ENCODE data around the gene HDAC4.
"Not testable (repeated sequence)": the region's sequence is repeated elsewhere in the genome, so short reads cannot be mapped to it uniquely, and the experiment has no call there.

Gene HDAC4

GRCh38 chr2:239400596-239401066, at the start of gene HDAC4:
Gene HDAC4 (minus strand): TSS chr2:239401020. CDS start chr2:239352699, 48,321 bp downstream.
- Mint-ChIP-seq H3K27me3 (peaks cover 3 to 11% of the 10 kb centered on the region in 2 donors), H3K9me3 (no peaks in the 10 kb centered on the region), H3K4me3 (peak within 1 kb of the TSS; percentile 91 to 98), H3K36me3 (peaks cover 1 to 11% of the 10 kb centered on the region in 2 donors), H3K27ac (peak within 1 kb of the TSS; percentile 100), H3K4me1 (peaks cover 20 to 42% of the 10 kb centered on the region in 2 donors)
- no peak for DNase-seq
- ATAC-seq (replicated peaks): peak; percentile 78 to 83

- ATAC-seq (replicated peaks); DNase-seq; H3K36me3 Mint-ChIP-seq; H3K27ac Mint-ChIP-seq; H3K4me1 Mint-ChIP-seq; H3K4me3 Mint-ChIP-seq: not testable (repeated sequence)
- Mint-ChIP-seq H3K9me3 (peaks cover 18 to 32% of the 10 kb centered on the region in 2 donors), H3K27me3 (peaks cover 19 to 24% of the 10 kb centered on the region in 2 donors)
Observed at GRCh38 chr2:239449468-239449867, 48.6 kb upstream of the HDAC4 start.

DNA sequence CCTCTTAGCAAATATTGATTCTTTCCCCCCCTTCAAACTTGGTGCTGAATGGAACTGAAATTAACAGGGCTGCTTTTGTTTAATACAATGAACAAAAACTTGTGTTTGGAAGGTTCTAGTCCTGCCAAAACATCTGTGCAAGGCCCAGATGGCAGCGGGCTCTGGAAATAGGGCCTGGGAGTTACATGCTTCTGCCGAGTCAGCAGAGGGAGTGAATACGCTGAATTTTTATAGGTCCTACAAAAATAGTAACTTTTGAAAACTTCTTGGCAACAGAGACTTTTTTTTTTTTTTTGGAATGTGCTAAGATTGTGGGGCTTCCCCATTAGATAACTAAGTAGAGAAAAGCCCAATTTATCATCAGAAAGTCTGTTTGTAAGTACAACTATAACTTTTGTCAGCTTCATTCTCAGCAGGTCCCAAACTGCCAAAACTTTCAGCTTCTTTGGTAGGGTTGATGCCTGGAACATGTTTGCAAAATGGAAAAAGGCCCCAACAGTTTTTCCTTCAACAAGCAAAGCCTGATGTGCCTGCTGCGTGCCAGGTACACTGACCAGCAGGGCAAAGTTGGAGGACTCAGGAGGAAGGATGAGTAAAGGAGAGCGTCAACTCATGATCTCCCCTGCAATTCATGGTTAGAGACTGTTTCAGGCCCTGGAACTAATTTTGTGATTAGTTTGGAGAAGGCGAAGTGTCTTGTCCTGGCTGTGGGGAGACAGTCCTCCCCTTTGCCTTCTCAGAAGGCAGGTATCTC, 45.1 kb upstream of the HDAC4 start:
- no peak for ATAC-seq (replicated peaks)
- Mint-ChIP-seq H3K4me3 (no peak overlapping the region), H3K27me3 (peaks cover 50 to 51% of the 10 kb centered on the region in 2 donors), H3K4me1 (peaks cover 2 to 8% of the 10 kb centered on the region in 2 donors), H3K36me3 (no peaks in the 10 kb centered on the region), H3K9me3 (peaks cover 3 to 4% of the 10 kb centered on the region in 2 donors), H3K27ac (no peak overlapping the region)
- DNase-seq: no peak

- DNase-seq (no peak), ATAC-seq (replicated peaks) (no peak)
- no peak overlapping the region for H3K27ac Mint-ChIP-seq
- peaks cover 2 to 12% of the 10 kb centered on the region in 2 donors for H3K4me1 Mint-ChIP-seq
- peaks cover 0 to 2% of the 10 kb centered on the region in 2 donors for H3K9me3 Mint-ChIP-seq
- H3K4me3 Mint-ChIP-seq: no peak overlapping the region
- H3K36me3 Mint-ChIP-seq: no peaks in the 10 kb centered on the region
- H3K27me3 Mint-ChIP-seq: peaks cover 59 to 61% of the 10 kb centered on the region in 2 donors
Observed at GRCh38 chr2:239444626-239445577, 44.1 kb upstream of the HDAC4 start.

DNA sequence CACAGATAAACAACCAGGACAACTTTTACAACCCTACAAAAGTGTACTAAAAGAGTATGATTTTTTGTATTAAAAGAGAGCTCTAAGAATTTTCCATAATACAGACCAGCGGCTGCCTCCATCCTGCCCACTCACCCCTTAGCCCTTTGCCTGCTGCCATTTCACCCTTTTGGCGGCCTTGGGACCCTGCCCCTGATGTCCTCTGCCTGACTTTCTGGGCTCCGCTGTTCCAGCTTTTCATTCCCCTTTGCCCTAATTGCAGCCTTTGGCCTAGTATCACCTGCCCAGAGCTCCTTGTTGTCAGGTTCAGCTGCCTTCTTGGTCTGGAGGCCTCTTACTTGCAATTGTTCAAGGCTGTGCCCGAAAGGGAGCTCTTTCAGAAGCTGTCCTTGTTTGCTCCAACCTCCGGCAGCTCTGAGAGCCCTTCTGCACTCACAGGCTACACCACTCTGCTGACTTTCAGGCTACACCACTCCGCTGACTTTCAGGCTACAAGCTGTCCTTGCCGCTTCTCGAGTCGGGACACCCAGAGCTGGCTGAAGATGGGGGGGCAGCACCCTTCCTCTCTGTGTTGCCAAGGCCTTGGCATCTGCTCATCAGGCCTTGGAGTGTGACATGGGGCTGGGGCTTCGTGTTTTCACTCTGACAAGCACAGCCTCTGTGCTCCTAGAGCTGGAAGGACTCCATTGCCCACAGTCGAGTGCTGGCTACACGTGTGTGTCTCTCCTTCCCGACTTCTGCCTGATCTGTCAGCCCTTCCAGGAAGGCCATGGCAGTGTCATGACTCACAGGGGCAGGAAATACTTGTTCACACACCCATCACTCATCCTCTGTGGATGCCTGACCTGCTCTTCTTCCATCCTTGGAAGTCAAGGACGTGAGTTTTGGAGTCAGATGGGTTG, 43.1 kb upstream of the HDAC4 start:
- Mint-ChIP-seq H3K27ac (no peak overlapping the region), H3K4me1 (peaks cover 2 to 12% of the 10 kb centered on the region in 2 donors), H3K36me3 (no peaks in the 10 kb centered on the region), H3K9me3 (peaks cover 0 to 2% of the 10 kb centered on the region in 2 donors), H3K4me3 (no peak overlapping the region), H3K27me3 (peaks cover 68 to 71% of the 10 kb centered on the region in 2 donors)
- no peak for ATAC-seq (replicated peaks)
- DNase-seq: no peak

DNA sequence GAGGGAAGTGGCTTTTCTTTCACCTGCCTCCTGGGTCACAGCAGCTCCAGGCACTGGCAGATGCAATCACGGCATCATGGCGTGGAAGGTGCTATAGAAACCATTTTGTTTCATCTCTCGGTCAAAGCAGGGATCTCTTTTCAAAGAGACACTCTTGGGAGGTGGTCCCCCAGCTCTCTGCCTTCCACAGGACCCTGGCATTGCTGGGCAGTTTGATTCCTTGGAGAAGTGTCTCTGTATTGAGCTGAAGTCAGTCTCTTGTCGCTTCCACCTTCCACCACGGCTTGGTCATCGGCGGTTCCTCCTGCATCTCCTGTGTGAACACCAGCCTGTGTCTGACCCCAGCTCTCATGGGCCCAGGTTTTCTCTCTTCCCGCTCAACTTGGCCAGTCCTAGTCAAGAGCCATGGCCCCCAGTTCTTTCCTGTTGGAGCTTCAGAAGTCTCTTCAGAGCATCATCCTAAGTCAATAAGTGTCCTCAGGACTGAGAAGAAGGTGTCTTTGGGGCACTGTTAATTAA, 42.3 kb upstream of the HDAC4 start:
- Mint-ChIP-seq H3K4me3 (no peak overlapping the region), H3K9me3 (peaks cover 0 to under 1% of the 10 kb centered on the region in 2 donors), H3K36me3 (no peaks in the 10 kb centered on the region), H3K4me1 (peaks cover 2 to 12% of the 10 kb centered on the region in 2 donors), H3K27me3 (peaks cover 69 to 71% of the 10 kb centered on the region in 2 donors), H3K27ac (no peak overlapping the region)
- DNase-seq: no peak
- ATAC-seq (replicated peaks): no peak

- DNase-seq (no peak), ATAC-seq (replicated peaks) (no peak)
- no peak overlapping the region for H3K27ac Mint-ChIP-seq
- peaks cover 2 to 12% of the 10 kb centered on the region in 2 donors for H3K4me1 Mint-ChIP-seq
- no peak overlapping the region for H3K4me3 Mint-ChIP-seq
- peaks cover 68 to 69% of the 10 kb centered on the region in 2 donors for H3K27me3 Mint-ChIP-seq
- H3K9me3 Mint-ChIP-seq: no peaks in the 10 kb centered on the region
- no peaks in the 10 kb centered on the region for H3K36me3 Mint-ChIP-seq
Observed at GRCh38 chr2:239442192-239442591, 41.4 kb upstream of the HDAC4 start.

DNA sequence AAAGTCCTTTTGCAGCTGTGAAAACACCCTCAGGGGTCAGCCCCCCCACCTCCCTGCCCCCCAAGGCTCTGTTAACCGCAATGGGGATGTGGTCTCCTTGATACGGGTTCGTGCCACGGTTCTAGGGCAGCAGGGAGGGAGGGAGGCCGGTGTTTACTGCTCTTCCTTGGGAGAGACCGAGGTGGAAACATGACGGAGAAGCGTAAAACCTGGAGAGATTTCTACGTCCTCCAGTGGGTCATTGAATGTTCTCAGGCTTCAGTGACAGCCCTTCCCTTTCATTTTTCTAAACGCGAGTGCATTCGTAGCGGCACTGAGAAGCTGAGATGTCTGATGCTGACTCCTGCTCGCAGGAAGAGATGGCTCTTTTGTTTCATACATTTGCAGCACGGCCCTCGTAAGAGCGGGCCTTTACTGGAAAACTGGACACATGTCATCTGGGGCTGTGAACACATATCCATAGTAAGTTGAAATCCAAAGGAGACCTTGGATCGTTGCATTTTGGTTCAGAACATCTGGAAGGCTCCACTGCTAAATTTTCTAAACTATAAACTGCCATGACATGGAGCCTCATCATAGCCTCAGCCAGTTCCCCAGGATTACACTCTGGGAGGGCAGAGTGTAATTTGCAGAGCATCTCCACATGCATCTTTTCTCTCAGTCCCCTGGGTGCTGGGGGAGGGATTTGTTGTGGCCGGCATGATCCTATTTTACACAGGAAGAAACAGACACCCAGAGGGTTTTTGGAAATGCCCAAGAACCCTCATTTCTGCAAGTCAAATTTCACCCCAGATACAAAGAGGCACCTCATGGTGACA, 40.6 kb upstream of the HDAC4 start:
- no peak overlapping the region for H3K27ac Mint-ChIP-seq
- ATAC-seq (replicated peaks) (peak; percentile 16 to 23), DNase-seq (no peak)
- H3K27me3 Mint-ChIP-seq: peaks cover 69 to 72% of the 10 kb centered on the region in 2 donors
- no peaks in the 10 kb centered on the region for H3K36me3 Mint-ChIP-seq
- H3K4me1 Mint-ChIP-seq: peaks cover 2 to 12% of the 10 kb centered on the region in 2 donors
- peak overlapping the region in 1 of 2 donors; percentile 28 for H3K4me3 Mint-ChIP-seq
- no peaks in the 10 kb centered on the region for H3K9me3 Mint-ChIP-seq

GRCh38 chr2:239440511-239440959, 39.7 kb upstream of the HDAC4 start:
- ATAC-seq (replicated peaks) (no peak), DNase-seq (no peak)
- H3K4me1 Mint-ChIP-seq: peaks cover 2 to 12% of the 10 kb centered on the region in 2 donors
- no peak overlapping the region for H3K27ac Mint-ChIP-seq
- H3K4me3 Mint-ChIP-seq: no peak overlapping the region
- no peaks in the 10 kb centered on the region for H3K9me3 Mint-ChIP-seq
- H3K36me3 Mint-ChIP-seq: no peaks in the 10 kb centered on the region
- H3K27me3 Mint-ChIP-seq: peaks cover 68 to 76% of the 10 kb centered on the region in 2 donors

DNA sequence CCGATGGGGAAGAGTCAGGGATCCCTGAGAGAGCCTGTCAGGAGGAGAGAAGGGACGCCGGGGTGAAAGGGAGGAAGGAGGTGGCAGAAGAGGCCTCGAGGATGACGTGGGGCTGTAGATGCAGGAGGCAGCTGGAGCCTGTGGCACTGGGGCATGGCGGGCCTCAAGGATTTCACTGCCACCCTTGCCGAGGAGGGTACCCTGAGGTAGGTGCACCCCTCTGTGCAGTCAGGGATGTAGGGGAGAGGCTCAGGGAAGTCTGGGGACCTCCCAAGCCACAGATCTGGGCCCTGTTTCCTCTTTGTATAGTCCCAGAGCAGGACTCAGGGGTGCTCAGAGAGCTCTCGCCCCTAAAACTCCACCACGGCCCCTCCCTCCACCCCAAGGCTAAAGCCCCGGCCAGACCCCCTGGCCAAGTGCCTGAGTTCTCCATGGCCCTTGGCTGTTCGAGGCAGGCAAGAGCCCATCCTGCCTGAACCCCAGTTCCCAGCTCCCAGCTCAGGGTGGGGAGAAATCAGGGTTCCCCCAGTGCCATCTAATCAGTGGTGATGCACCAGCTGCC, 39.0 kb upstream of the HDAC4 start:
- no peak overlapping the region for H3K4me3 Mint-ChIP-seq
- no peaks in the 10 kb centered on the region for H3K36me3 Mint-ChIP-seq
- no peak overlapping the region for H3K27ac Mint-ChIP-seq
- H3K27me3 Mint-ChIP-seq: peaks cover 65 to 71% of the 10 kb centered on the region in 2 donors
- no peak for DNase-seq
- no peaks in the 10 kb centered on the region for H3K9me3 Mint-ChIP-seq
- ATAC-seq (replicated peaks): no peak
- H3K4me1 Mint-ChIP-seq: peaks cover 2 to 12% of the 10 kb centered on the region in 2 donors

DNA sequence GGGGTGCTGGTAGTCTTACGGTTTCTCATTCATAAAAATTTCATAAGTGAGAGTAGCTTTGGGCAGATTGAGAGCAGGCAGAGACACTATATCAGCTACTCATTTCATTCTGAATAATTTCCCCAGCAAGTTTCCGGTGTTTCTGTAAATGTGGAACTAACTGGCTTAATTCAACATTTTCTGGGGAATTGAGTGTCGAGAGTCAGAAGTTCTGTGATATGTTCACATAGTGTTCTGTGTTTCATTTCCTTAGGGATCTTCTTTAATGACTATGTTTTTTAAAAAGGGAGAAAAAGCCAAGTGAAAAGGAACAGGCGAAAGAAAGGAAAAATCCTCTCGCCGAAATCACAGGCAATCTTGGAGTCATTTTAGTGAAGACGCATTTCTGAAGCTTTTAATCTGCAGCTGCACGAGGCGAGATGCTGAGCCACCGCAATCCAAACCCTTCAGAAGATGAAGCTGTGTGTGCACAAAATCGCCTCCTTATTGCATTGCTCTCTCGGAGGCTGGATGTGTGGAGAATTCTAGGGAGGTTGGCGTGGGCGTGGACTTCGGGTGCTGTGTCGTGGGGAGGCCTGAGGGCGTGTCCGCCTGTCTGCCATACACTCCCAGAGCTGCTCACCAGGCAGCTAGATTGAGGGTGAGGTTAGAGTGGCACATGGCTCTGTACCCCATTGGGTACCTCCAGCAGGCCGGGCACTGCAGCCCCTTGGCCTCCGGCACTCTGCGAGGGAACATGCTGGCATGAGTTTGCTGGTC, 38.4 kb upstream of the HDAC4 start:
- Mint-ChIP-seq H3K4me3 (no peak overlapping the region), H3K27ac (no peak overlapping the region), H3K27me3 (peaks cover 60 to 65% of the 10 kb centered on the region in 2 donors), H3K36me3 (no peaks in the 10 kb centered on the region), H3K9me3 (no peaks in the 10 kb centered on the region), H3K4me1 (peaks cover 2 to 12% of the 10 kb centered on the region in 2 donors)
- no peak for ATAC-seq (replicated peaks)
- DNase-seq: no peak

DNA sequence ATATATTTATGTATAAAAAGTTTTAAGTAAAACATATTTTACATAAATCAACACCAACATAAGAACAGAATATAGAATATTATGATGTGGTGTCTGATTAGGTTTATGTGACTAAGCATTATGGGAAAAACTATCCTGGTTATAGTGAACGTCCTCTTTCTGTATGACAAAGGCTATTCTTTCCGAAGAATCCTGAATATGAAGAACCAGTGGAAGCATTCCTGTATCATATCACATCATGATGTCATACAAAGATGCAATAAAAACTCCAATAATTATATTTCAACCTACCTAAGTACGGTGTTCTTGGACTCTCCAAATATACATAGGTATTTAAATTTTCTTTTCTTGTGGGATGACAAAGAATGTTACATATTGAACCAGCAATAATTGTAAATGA, 37.5 kb upstream of the HDAC4 start:
- Mint-ChIP-seq H3K27me3 (peaks cover 55 to 64% of the 10 kb centered on the region in 2 donors), H3K36me3 (peaks cover 0 to 3% of the 10 kb centered on the region in 2 donors)

More for the DNA sequence above, 37.5 kb upstream of the HDAC4 start:
- Mint-ChIP-seq H3K27ac (no peak overlapping the region), H3K4me3 (no peak overlapping the region), H3K4me1 (peaks cover 2 to 12% of the 10 kb centered on the region in 2 donors), H3K9me3 (peaks cover 6% of the 10 kb centered on the region in 2 donors)
- no peak for DNase-seq
- no peak for ATAC-seq (replicated peaks)

Data from stimulated activated naive B cell treated with anti-CD40 and anti-IgM and Interleukin-4, amounts not matched to agents 10 μg/mL and 1 μg/mL and 100 μg/mL, for 72 hours (primary cell).